GM18907 (cell line): ENCODE measurements around the gene KRTAP10-11.
"Not testable (repeated sequence)": the region's sequence is repeated elsewhere in the genome, so short reads cannot be mapped to it uniquely, and the experiment has no call there.

ENCODE experiments used
- ATAC-seq: cut with Tn5 transposase; IDR thresholded peaks from one replicate; pipeline ENCODE4 v1.9.1; 2021; ENCODE audit warnings: mild to moderate bottlenecking, moderate library complexity; ENCODE audit not compliant: unreplicated experiment

The KRTAP10-11 gene

GRCh38 chr21:44646366-44647221 lies at the start of gene KRTAP10-11:
Gene KRTAP10-11, plus strand, starts transcription at chr21:44646414. Its CDS starts 45 bp downstream, at chr21:44646459.
- not testable (repeated sequence) for ATAC-seq

- no peak for ATAC-seq
These were observed 48.2 kb upstream of the KRTAP10-11 start for GRCh38 chr21:44598061-44598460.

GRCh38 chr21:44599264-44600029 lies 46.8 kb upstream of the KRTAP10-11 start:
- no peak for ATAC-seq

GRCh38 chr21:44600118-44600978 lies 45.9 kb upstream of the KRTAP10-11 start, which contains the start of gene KRTAP10-7:
Gene KRTAP10-7, plus strand, starts transcription at chr21:44600597. Its CDS starts 25 bp downstream, at chr21:44600622.
- not testable (repeated sequence) for ATAC-seq

GRCh38 chr21:44601091-44601490 lies 45.1 kb upstream of the KRTAP10-11 start:
- not testable (repeated sequence) for ATAC-seq

- ATAC-seq = no peak
These were observed 44.4 kb upstream of the KRTAP10-11 start for GRCh38 chr21:44601596-44602462.

- ATAC-seq = no peak
These were observed 43.8 kb upstream of the KRTAP10-11 start for GRCh38 chr21:44602463-44602850.

GRCh38 chr21:44603109-44603875 lies 42.9 kb upstream of the KRTAP10-11 start:
- no peak for ATAC-seq

- ATAC-seq = no peak
These were observed 42.3 kb upstream of the KRTAP10-11 start for GRCh38 chr21:44603911-44604310.

GRCh38 chr21:44606495-44606894 lies 39.7 kb upstream of the KRTAP10-11 start:
- ATAC-seq = no peak

GRCh38 chr21:44609193-44609592 lies 37.0 kb upstream of the KRTAP10-11 start:
- no peak for ATAC-seq

- not testable (repeated sequence) for ATAC-seq
These were observed 35.9 kb upstream of the KRTAP10-11 start for GRCh38 chr21:44610157-44610843.

- ATAC-seq = no peak
These were observed 34.7 kb upstream of the KRTAP10-11 start for GRCh38 chr21:44611551-44611950.

- ATAC-seq = no peak
These were observed 34.2 kb upstream of the KRTAP10-11 start, which contains the start of gene KRTAP10-8 for GRCh38 chr21:44612029-44612486. Gene KRTAP10-8, plus strand, starts transcription at chr21:44612079. Its CDS starts 22 bp downstream, at chr21:44612101.

- no peak for ATAC-seq
These were observed 33.5 kb upstream of the KRTAP10-11 start for GRCh38 chr21:44612669-44613229.

GRCh38 chr21:44613386-44614155 lies 32.6 kb upstream of the KRTAP10-11 start:
- ATAC-seq = no peak

GRCh38 chr21:44614161-44614631 lies 32.0 kb upstream of the KRTAP10-11 start:
- ATAC-seq = no peak
